PFSK-1 (cell line): ENCODE results near the gene DCUN1D2.

Experiments used
- POLR2AphosphoS5 ChIP-seq: IDR thresholded peaks from 2 replicates; pipeline ENCODE4 v1.6.1; 2012; ENCODE audit warnings: low read depth, mild to moderate bottlenecking, control low read depth, low read length, moderate library complexity
- SIN3A ChIP-seq: IDR thresholded peaks from 2 replicates; pipeline ENCODE4 v1.6.1; 2012; ENCODE audit warnings: mild to moderate bottlenecking, low read length, moderate library complexity, borderline replicate concordance; ENCODE audit not compliant: insufficient read depth

DNA sequence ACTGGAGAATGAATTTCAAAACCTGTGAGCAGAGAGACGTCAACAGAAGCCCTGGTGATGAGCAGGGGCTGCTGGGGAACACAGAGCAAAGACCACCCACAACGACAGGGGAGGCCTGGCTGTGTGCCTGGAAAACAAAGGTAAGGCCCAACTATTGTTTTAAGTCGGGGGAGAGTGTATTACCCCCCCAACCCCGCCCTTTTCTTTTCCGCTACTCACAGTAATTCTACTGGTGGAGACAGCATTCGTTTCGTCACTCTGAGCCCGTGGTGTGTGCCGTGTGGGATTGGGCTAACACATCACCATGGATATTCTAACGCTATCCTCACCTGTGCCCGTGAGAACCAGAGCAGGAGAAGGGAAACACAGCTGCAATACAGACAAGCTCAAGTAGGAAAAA lies 18.7 kb downstream of the DCUN1D2 start:
- no peak for TF ChIP-seq SIN3A
- no peak for TF ChIP-seq POLR2AphosphoS5
